Measurements from ENCODE around the gene CEP83.
"Not testable (repeated sequence)": the region's sequence is repeated elsewhere in the genome, so short reads cannot be mapped to it uniquely, and the experiment has no call there.

Gene CEP83

DNA sequence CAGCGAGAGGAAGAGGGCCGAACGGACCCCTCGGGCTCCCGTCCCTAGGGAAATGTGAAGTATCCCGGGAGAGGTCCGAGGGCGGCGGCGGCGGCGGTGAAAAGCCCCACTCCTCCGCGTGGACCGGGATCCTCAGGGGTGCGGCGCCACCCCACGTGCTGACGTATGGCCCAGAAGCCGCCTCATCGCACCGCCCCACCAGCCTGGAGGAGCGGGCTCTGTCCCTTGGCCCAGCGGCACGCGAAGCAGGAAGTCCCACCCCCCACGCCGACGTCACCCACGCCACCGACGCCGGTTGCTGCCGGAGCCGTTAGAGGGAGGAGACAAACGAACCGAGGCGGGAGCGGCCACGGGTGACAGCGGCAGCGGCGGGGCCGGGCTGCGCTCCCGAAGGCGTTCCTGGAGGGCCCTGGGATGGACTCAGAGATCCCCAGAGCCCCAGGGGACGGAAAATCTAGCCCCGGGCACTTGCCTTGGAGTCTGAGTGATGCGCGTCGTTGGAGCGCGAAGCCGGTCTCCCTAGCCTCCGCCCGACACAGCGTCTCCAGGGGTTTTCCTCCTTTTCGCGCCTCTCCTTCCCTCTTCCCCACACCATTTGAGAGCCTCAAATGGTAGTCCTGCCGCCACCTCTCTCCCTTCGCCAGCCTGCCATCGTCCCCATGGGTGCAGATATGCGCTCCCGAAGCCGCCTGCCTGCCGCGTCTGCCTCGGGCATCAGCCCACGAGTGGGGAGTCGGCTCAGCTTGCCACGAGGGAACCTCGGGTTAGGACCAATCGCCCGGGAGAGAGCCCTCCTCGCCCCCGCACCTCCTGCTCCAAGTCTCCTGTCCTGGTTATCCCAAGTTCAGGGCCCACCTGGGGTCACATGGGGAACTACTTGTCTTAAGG lies at the start of gene CEP83:
TSS of gene CEP83 (minus strand) at position 140 of the 888 bp plus-strand sequence. CDS start 47,377 bp downstream, outside the sequence.
- DNase-seq (ENCODE audit: low read depth, low spot score), result peak; percentile 95

- no peak for DNase-seq (ENCODE audit: low read depth, low spot score)
These were observed 49.6 kb upstream of the CEP83 start for GRCh38 chr12:94509317-94509716.

DNA sequence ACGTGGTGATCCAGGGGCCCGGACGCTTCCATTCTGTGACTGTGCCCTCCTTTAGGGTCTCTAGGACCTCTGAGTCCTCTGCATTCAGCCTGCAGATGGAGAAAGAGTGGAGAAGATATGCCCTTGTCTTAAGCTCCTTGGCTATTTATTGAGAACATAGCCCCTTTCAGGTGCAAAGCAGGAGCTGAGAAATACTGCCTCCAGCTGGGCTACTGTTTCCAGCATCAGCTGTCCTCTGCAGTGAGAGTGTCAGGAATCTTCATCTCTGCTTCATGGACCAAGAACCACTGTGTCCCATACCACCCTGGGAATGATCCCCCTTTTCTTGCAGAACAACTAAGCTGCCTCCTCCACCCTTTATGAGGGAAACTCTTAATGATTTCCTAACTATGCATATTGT lies 47.8 kb upstream of the CEP83 start:
- DNase-seq (ENCODE audit: low read depth, low spot score), result no peak

- DNase-seq (ENCODE audit: low read depth, low spot score), result no peak
These were observed 44.7 kb upstream of the CEP83 start for GRCh38 chr12:94504386-94504785.

DNA sequence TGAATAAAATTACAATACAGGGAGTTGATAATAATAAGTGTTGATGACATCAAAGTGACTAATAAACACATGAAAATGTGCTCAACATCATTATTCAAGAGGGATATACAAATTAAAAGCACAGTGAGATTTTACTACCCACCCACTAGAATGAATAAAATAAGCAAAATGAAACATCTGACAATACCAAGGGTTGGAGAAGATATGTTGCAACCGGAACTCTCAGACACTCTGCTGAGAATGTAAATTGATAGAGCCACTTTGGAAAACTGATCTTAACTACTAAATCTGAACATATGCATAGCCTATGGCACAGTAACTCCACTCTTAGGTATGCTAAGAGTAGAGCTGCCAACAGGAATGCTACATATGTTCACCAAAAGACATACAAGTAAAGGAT lies 44.0 kb upstream of the CEP83 start:
- no peak for DNase-seq (ENCODE audit: low read depth, low spot score)

- DNase-seq (ENCODE audit: low read depth, low spot score), result no peak
These were observed 41.3 kb upstream of the CEP83 start for GRCh38 chr12:94500831-94501567.

- no peak for DNase-seq (ENCODE audit: low read depth, low spot score)
These were observed 39.0 kb upstream of the CEP83 start for GRCh38 chr12:94498698-94499097.

DNA sequence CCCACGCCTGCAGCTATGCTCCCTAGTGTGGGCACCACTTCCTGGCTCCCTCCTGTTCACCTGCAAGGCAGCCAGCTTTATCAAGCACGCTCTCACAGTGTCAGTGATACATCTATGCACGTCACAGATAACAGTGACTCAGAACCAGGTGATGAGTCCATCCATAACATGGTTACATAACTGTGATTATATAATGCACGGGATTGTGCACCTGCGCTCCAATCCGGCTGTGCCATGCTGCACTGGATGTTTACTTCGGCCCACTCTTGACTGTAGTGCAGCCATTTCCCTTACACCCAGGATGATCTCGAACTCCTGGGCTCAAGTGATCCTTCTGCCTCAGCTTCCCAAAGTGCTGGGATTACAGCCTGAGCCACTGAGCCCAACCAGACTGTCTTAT lies 38.4 kb upstream of the CEP83 start:
- no peak for DNase-seq (ENCODE audit: low read depth, low spot score)

DNA sequence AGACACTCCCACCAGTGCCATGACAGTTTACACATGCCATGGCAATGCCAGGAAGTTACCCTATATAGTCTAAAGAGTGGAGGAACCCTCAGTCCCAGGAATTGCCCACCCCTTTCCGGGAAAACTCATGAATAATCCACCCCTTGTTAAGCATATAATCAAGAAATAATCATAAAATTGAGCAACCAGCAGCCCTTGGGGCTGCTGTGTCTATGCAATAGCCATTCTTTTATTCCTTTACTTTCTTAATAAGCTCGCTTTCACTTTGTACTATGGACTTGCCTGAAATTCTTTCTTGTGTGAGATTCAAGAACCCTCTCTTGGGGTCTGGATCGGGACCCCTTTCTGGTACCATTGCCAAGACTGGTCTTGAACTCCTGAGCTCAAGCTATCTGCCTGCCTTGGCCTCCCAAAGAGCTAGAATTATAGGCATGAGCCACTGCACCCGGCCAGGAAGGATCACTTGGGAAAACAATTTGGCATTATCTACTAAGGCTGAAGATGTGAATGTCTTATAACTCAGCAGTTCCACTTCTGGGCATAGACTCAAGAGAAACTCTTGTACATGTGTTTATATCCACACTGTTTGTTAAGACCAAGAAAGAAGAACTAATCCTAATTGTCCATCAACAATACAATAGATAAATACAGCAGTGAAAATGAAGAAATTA lies 35.9 kb upstream of the CEP83 start:
- DNase-seq (ENCODE audit: low read depth, low spot score), result no peak

- no peak for DNase-seq (ENCODE audit: low read depth, low spot score)
These were observed 31.8 kb upstream of the CEP83 start for GRCh38 chr12:94491489-94491888.

GRCh38 chr12:94488463-94488862 lies 28.8 kb upstream of the CEP83 start:
- DNase-seq (ENCODE audit: low read depth, low spot score), result no peak

DNA sequence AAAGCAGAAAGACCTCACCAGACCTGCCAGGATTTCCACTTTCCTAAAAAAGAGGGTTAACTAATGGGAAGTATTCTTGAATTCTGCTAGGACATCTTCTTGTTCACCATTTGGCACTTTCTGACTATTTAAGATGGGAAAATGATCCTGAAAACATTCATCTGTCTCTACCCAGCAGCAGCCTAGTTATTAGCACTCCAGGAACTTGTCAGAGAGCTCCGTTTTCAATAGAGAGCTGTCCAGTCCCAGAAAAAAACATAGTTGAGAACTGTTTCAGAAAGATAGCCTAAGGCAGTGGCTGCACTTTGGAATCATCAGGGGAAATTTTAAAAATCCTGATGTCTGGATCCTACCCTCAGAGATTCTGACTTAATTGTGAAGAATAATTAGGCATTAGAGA lies 22.1 kb upstream of the CEP83 start:
- DNase-seq (ENCODE audit: low read depth, low spot score), result no peak

- DNase-seq (ENCODE audit: low read depth, low spot score), result no peak
These were observed 9.9 kb upstream of the CEP83 start for GRCh38 chr12:94469522-94469921.

GRCh38 chr12:94460616-94460959 lies 921 bp upstream of the CEP83 start:
- no peak for DNase-seq (ENCODE audit: low read depth, low spot score)

GRCh38 chr12:94458877-94459727 lies 565 bp downstream of the CEP83 start:
- DNase-seq (ENCODE audit: low read depth, low spot score), result no peak

DNA sequence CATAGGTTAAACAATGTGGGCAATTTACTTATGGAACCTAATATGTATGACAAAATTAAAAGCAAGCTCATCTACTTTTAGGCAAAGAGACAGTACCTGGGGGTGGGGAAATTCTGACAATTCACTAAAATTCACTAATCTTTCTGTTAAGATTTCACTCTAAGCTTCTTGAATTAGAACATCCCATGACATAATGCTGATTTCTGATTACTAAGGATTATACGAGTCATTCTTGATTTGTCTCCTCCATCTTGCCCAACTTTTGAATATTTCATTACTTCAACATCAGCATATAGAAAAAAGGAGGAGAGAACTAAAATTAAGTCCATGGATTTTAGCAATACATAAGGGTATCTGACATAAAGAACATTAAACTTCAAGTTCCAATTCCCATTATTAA lies 2.4 kb downstream of the CEP83 start:
- no peak for DNase-seq (ENCODE audit: low read depth, low spot score)

DNA sequence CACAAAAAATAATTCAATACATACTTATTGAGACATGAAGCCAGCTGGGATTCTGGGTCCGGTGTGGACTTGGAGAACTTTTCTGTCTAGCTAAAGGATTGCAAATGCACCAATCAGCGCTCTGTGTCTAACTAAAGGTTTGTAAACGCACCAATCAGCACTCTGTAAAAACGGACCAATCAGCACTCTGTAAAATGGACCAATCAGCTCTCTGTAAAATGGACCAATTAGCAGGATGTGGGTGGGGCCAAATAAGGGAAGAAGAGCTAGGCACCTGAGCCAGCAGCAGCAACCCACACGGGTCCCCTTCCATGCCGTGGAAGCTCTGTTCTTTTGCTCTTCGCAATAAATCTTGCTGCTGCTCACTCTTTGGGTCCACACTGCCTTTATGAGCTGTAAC lies 5.3 kb downstream of the CEP83 start:
- DNase-seq (ENCODE audit: low read depth, low spot score), result not testable (repeated sequence)

GRCh38 chr12:94445662-94446061 lies 14.0 kb downstream of the CEP83 start:
- DNase-seq (ENCODE audit: low read depth, low spot score), result no peak

DNA sequence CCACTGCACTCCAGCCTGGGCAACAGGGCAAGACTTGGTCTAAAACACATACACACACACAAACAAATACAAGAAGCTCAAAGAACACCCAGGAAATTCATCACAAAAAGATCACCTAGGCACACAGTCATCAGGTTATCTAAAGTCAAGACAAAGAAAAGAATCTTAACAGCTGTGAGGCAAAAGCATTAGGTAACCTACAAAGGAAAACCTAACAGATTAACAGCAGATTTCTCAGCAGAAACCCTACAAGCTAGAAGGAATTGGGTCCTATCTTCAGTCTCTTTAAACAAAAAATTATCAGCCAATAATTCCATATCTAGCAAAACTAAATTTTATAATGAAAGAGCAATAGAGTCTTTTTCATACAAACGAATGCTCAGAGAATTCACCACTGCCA lies 22.4 kb downstream of the CEP83 start:
- no peak for DNase-seq (ENCODE audit: low read depth, low spot score)

DNA sequence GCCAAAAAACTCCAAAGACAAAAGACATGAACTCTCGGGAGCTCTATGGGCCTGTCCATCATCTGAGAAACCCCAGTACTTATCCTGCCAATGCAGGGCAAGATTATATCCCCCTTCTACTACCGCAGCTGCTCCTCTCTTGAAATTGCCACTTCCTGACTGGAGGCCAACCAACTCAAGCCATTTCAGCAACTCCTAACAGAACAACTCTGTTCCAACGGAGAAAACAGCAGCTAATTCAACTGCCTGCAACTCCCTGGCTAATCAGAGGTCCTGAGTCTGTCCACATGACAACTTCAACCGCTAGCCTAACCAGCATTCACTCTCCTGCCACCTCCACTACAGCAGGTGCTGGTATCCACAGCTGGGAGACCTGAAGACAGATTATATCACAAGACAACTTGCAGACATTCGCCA lies 24.1 kb downstream of the CEP83 start:
- DNase-seq (ENCODE audit: low read depth, low spot score), result no peak

- no peak for DNase-seq (ENCODE audit: low read depth, low spot score)
These were observed 25.5 kb downstream of the CEP83 start for GRCh38 chr12:94434171-94434570.

DNA sequence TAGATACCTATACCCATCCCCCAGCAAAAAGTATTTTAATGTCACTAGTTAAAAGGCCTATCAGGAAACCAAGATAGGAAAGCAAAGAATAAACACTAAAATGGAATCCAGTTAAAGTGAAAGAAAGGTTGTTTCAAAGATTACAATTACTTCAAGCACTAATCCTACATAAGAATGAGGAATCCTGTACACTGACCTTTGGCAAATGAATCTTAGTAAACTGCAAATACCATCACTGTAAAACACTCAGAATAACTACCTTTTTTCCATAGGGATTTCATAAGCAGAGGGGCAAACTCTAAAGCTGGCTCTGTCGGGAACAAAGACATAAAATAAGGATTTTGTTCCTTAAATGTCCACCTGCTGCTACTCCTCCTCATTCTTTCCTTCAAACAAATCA lies 25.9 kb downstream of the CEP83 start:
- no peak for DNase-seq (ENCODE audit: low read depth, low spot score)

Data from activated naive CD8-positive, alpha-beta T cell treated with anti-CD3 and anti-CD28 coated beads, Interleukin-2, amount 50 U/mL, for 16 hours (primary cell).